Upper lobe of left lung (tissue), 6 donors: Measurements from ENCODE around the gene KATNAL1. TPM values are rescaled to one million over a fixed set of nuclear protein-coding genes. Genes with fewer than 3 reads are reported as not detected.

Experiments
- ATAC-seq, 2 donors: fragments of 200-7000 bp; cut with Tn5 transposase; one replicate each; pipeline ENCODE4 v1.9.1; 2022; ENCODE audit warnings: mild to moderate bottlenecking in 2 of 2, moderate library complexity in 2 of 2; ENCODE audit not compliant: low FRiP score in 2 of 2
- DNase-seq, 2 donors: peaks; one replicate each; pipeline ENCODE4 v3.0.0-alpha.2; 2019 to 2020
- H3K27ac ChIP-seq, 4 donors: fragments of 200-600 bp; sonication (generic); one replicate each; pipeline ENCODE4 v1.5.1; 2016 to 2019
- H3K27me3 ChIP-seq, 4 donors: fragments of 200-600 bp; sonication (generic); one replicate each; pipeline ENCODE4 v1.5.1; 2017 to 2019
- H3K36me3 ChIP-seq, 4 donors: fragments of 200-600 bp; sonication (generic); one replicate each; pipeline ENCODE4 v1.5.1; 2016 to 2019
- H3K4me1 ChIP-seq, 4 donors: fragments of 200-600 bp; sonication (generic); one replicate each; pipeline ENCODE4 v1.5.1; 2018 to 2019
- H3K4me3 ChIP-seq, 4 donors: fragments of 200-600 bp; sonication (generic); one replicate each; pipeline ENCODE4 v1.5.1; 2017 to 2019; ENCODE audit warnings: mild to moderate bottlenecking in 2 of 4, moderate library complexity in 1 of 4
- H3K9me3 ChIP-seq, 4 donors: fragments of 200-600 bp; sonication (generic); one replicate each; pipeline ENCODE4 v1.5.1; 2018 to 2019
- EP300 ChIP-seq, 4 donors: sonication (generic); formaldehyde crosslinking; IDR thresholded peaks; one replicate each; pipeline ENCODE4 v1.5.1; 2017; ENCODE audit warnings: antibody characterized with exemption in 4 of 4, control low read depth in 2 of 4
- POLR2A ChIP-seq, 4 donors: fragments of 450-650 bp; IDR thresholded peaks; one replicate each; pipeline ENCODE4 v1.5.1; 2016 to 2017; ENCODE audit warnings: antibody characterized with exemption in 4 of 4, mild to moderate bottlenecking in 2 of 4
- POLR2AphosphoS5 ChIP-seq, 2 donors: sonication (generic); formaldehyde crosslinking; IDR thresholded peaks; one replicate each; pipeline ENCODE4 v1.5.1; 2017; ENCODE audit warnings: antibody characterized with exemption in 2 of 2
- WGBS, 2 donors: methylation state at CpG; one replicate each; pipeline ENCODE4 v1.1.5; 2017 to 2018; 5-methylcytosine and 5-hydroxymethylcytosine counted together
- total RNA-seq, 6 donors: library from RNA; depleted of rRNA in 4 of 6; stranded (reverse); fragments of >200 nt in 4 of 6; gene quantifications; one replicate each; pipeline versions ENCODE4 v1.1.0 to v1.2.1, GENCODE V29; 2016 to 2021
- TF ChIP-seq, protein P1 (sequence below), 6 experiments: fragments of 450-650 bp in 4 of 6; fragments of 200-600 bp in 2 of 6; sonication (generic) in 2 of 6; IDR thresholded peaks; one replicate each; pipeline ENCODE4 v1.5.1; 2016 to 2019; ENCODE audit warnings: antibody characterized with exemption in 6 of 6
- donor health status: DM: no; HTN: no; CAD: no; lungs with moderate emphysema.
- donor health status: DM: no; HTN: yes; CAD: no; lungs with severe emphysema.

Gene KATNAL1
- total RNA-seq, 6 donors from 2014 or later = 5.7 to 35.5 (median 13.9) TPM

GRCh38 chr13:30346153-30346788 lies 38.9 kb upstream of the KATNAL1 start:
- Histone ChIP-seq H3K36me3 (no peaks in the 10 kb centered on the region), H3K27me3 (no peaks in the 10 kb centered on the region), H3K4me1 (peaks cover 0 to 9% (median 5%) of the 10 kb centered on the region in 4 donors), H3K4me3 (no peak overlapping the region), H3K27ac (no peak overlapping the region), H3K9me3 (no peaks in the 10 kb centered on the region)
- ATAC-seq (peak; percentile 25 to 56), DNase-seq (peak in 1 of 2 donors; percentile 42)
- TF ChIP-seq EP300 (IDR thresholded peaks at IDR 0.05) = peak in 1 of 4 donors; percentile 67
- TF ChIP-seq, protein P1, sequence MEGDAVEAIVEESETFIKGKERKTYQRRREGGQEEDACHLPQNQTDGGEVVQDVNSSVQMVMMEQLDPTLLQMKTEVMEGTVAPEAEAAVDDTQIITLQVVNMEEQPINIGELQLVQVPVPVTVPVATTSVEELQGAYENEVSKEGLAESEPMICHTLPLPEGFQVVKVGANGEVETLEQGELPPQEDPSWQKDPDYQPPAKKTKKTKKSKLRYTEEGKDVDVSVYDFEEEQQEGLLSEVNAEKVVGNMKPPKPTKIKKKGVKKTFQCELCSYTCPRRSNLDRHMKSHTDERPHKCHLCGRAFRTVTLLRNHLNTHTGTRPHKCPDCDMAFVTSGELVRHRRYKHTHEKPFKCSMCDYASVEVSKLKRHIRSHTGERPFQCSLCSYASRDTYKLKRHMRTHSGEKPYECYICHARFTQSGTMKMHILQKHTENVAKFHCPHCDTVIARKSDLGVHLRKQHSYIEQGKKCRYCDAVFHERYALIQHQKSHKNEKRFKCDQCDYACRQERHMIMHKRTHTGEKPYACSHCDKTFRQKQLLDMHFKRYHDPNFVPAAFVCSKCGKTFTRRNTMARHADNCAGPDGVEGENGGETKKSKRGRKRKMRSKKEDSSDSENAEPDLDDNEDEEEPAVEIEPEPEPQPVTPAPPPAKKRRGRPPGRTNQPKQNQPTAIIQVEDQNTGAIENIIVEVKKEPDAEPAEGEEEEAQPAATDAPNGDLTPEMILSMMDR (IDR thresholded peaks at IDR 0.05) = no peak
- peak in 1 of 2 donors; percentile 51 for TF ChIP-seq POLR2AphosphoS5 (IDR thresholded peaks at IDR 0.05)
- TF ChIP-seq POLR2A (IDR thresholded peaks at IDR 0.05) = no peak
- 71 to 84% methylated on average over 5 of the region's 5 CpGs for WGBS, 2 donors

DNA sequence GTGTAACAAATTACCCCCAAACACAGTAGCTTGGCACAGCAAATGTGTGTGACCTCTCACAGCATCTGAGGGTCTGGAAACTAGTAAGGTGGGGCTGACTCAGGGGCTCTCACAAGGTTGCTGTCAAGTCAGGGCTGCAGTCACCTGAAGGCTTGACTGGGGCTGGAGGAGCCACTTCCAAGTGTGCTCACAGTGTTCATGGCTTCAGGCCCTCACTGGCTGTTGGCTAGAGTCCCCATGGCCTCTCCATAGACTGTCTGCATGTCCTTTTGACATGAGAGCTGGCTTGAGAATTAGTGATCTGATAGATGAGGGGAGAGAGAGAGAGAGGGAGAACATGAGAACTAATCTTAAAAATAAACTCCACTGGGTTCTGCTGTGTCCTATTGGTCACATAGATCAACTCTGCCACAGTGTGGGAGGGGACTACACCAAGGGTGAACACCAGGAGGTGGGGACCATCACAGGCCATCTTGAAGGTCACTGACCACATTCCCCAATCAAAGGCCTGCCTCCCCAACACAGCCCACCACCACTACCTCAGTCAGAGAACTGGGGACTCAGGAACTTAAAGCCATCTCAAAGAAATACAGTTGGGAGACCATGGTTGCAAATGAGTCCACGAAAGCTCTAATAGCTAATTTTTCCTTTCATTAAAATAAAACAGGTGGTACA lies 38.2 kb upstream of the KATNAL1 start:
- H3K4me3 ChIP-seq = no peak overlapping the region
- H3K27ac ChIP-seq = no peak overlapping the region
- WGBS, 2 donors = 91 to 96% methylated on average over 1 of the region's 1 CpG
- DNase-seq (no peak), ATAC-seq (peak in 1 of 2 donors; percentile 16)
- H3K9me3 ChIP-seq = no peaks in the 10 kb centered on the region
- H3K27me3 ChIP-seq = no peaks in the 10 kb centered on the region
- TF ChIP-seq POLR2AphosphoS5 (IDR thresholded peaks at IDR 0.05) = no peak
- no peak for TF ChIP-seq EP300 (IDR thresholded peaks at IDR 0.05)
- no peak for TF ChIP-seq POLR2A (IDR thresholded peaks at IDR 0.05)
- TF ChIP-seq, protein P1 (IDR thresholded peaks at IDR 0.05) = no peak
- H3K36me3 ChIP-seq = no peaks in the 10 kb centered on the region
- peaks cover under 1 to 11% (median 6%) of the 10 kb centered on the region in 4 donors for H3K4me1 ChIP-seq

GRCh38 chr13:30341815-30342570 lies 34.6 kb upstream of the KATNAL1 start:
- Histone ChIP-seq H3K27me3 (no peaks in the 10 kb centered on the region), H3K9me3 (no peaks in the 10 kb centered on the region), H3K4me3 (no peak overlapping the region), H3K27ac (peak overlapping the region in 3 of 4 donors; percentile 12 to 18 (median 17)), H3K36me3 (no peaks in the 10 kb centered on the region), H3K4me1 (peaks cover 4 to 14% (median 8%) of the 10 kb centered on the region in 4 donors)
- 48 to 56% methylated on average over 9 of the region's 9 CpGs for WGBS, 2 donors
- DNase-seq = peak in 1 of 2 donors; percentile 88
- peak; percentile 88 to 91 for ATAC-seq
- no peak for TF ChIP-seq POLR2A (IDR thresholded peaks at IDR 0.05)
- TF ChIP-seq POLR2AphosphoS5 (IDR thresholded peaks at IDR 0.05) = no peak
- no peak for TF ChIP-seq EP300 (IDR thresholded peaks at IDR 0.05)
- TF ChIP-seq, protein P1 (IDR thresholded peaks at IDR 0.05) = no peak

DNA sequence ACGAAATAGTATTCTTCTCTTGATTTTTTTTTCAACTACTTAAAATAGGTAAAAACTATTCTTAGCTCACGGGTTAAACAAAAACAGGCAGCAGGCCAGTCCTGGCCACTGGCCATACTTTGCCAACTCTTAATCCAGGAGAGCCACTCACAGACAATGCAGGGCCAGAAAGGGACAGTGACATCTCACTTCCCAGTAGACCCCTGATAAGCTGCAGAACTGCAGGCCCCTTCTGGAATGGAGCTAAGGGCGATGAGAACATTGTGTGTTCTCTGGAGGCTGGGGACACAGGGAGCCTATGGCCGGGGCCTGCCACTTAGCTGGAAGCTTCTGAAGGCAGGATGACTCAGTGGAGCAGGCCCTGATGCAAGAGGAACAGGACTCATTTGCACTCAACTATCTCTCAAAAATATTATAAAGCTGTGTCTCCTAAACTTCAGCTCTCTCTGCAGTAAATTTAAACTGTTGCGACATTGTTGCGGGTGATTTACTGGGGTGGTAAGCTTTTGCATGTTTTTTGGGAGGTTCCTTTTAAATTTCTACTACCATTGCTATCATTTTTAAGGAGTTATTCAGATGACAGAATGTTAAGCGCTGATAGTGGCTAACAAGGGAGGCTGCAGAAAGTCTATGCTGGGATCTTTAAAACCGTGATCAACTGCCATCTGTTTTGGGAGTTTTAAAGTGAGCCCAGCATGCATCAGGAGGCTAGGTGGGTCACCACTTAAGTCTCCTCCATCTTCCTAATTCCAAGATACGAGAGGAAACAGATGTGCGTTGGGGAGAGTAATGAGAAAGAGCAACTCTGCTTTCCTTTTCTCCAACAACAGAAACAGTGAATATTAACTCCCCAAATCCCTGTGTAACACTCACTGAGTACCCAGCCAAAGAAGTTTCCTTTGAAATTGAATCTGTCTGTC lies 33.2 kb upstream of the KATNAL1 start:
- Histone ChIP-seq H3K4me1 (peaks cover 4 to 14% (median 8%) of the 10 kb centered on the region in 4 donors), H3K36me3 (no peaks in the 10 kb centered on the region), H3K9me3 (no peaks in the 10 kb centered on the region), H3K27me3 (no peaks in the 10 kb centered on the region), H3K27ac (no peak overlapping the region), H3K4me3 (no peak overlapping the region)
- WGBS, 2 donors = 58 to 64% methylated on average over 8 to 10 of the region's 10 CpGs
- DNase-seq (peak in 1 of 2 donors; percentile 60), ATAC-seq (peak; percentile 66 to 83)
- TF ChIP-seq POLR2A (IDR thresholded peaks at IDR 0.05) (no peak), EP300 (IDR thresholded peaks at IDR 0.05) (no peak), POLR2AphosphoS5 (IDR thresholded peaks at IDR 0.05) (peak in 1 of 2 donors; percentile 7)
